ENCODE data around the gene TNMD.

The TNMD gene

DNA sequence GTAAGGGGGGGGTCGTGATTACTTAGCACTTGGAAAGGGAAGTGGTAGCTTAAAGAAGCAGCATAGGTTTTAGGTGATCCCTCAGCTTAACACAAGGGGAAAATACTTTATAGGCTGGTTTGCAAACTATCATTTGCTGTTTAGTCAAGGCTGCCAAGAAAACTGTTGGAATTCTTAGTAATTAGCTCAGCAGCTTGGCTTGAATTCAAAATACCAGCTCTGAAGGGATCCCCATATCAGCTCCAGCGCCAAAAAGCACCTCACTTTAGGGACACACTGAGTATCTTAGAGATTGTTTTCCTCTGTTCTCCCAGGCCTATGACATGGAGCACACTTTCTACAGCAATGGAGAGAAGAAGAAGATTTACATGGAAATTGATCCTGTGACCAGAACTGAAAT, 8.8 kb downstream of the TNMD start:
- no peaks in the 10 kb centered on the region for H3K36me3 ChIP-seq (replicated peaks)
- no peaks in the 10 kb centered on the region for H3K27me3 ChIP-seq (replicated peaks)
- in situ Hi-C loops (cut with HindIII; ENCODE audit: low pct_ligation_motif_present, low sequenced_read_pairs), result no loop called here
- no peak for TF ChIP-seq CTCF (IDR thresholded peaks at IDR 0.05; ENCODE audit: low read depth, low read length, missing control alignments)
- DNase-seq, result no peak
- H3K4me3 ChIP-seq (ENCODE audit: low read depth, low read length), result no peak overlapping the region
- H3K27ac ChIP-seq, result no peak overlapping the region

GRCh38 chrX:100596601-100597000, 11.9 kb downstream of the TNMD start:
- TF ChIP-seq CTCF (IDR thresholded peaks at IDR 0.05; ENCODE audit: low read depth, low read length, missing control alignments), result no peak
- DNase-seq, result no peak
- in situ Hi-C loops (cut with HindIII; ENCODE audit: low pct_ligation_motif_present, low sequenced_read_pairs), result no loop called here
- H3K27me3 ChIP-seq (replicated peaks), result no peaks in the 10 kb centered on the region
- H3K4me3 ChIP-seq (ENCODE audit: low read depth, low read length), result no peak overlapping the region
- H3K36me3 ChIP-seq (replicated peaks), result no peaks in the 10 kb centered on the region
- no peak overlapping the region for H3K27ac ChIP-seq

GRCh38 chrX:100599456-100599855, 14.7 kb downstream of the TNMD start:
- TF ChIP-seq CTCF (IDR thresholded peaks at IDR 0.05; ENCODE audit: low read depth, low read length, missing control alignments), result no peak
- no peak for DNase-seq
- Histone ChIP-seq H3K27ac (no peak overlapping the region), H3K4me3 (ENCODE audit: low read depth, low read length) (no peak overlapping the region), H3K27me3 (replicated peaks) (no peaks in the 10 kb centered on the region), H3K36me3 (replicated peaks) (no peaks in the 10 kb centered on the region)
- in situ Hi-C loops (cut with HindIII; ENCODE audit: low pct_ligation_motif_present, low sequenced_read_pairs), result no loop called here

DNA sequence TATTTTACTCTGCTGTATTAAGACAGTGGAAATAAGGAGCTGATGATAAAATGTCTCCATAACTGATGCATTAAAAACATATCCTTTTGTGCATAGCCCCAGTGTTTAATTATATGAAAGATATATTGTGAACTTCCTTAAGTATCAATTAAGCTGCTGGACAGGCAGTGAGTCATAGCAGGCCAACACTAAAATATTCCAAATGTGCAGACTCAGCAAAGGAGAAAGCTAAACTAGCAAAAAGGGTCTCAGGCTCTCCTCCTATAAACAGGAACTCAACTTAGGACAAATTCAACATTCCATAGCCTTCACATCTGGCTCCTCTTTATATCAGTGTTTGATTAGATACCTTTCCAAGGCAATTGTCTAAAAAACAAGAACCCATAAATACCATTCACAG, 15.6 kb downstream of the TNMD start:
- no peak overlapping the region for H3K4me3 ChIP-seq (ENCODE audit: low read depth, low read length)
- in situ Hi-C loops (cut with HindIII; ENCODE audit: low pct_ligation_motif_present, low sequenced_read_pairs), result no loop called here
- no peak overlapping the region for H3K27ac ChIP-seq
- H3K36me3 ChIP-seq (replicated peaks), result no peaks in the 10 kb centered on the region
- no peak for DNase-seq
- TF ChIP-seq CTCF (IDR thresholded peaks at IDR 0.05; ENCODE audit: low read depth, low read length, missing control alignments), result no peak
- H3K27me3 ChIP-seq (replicated peaks), result no peaks in the 10 kb centered on the region

DNA sequence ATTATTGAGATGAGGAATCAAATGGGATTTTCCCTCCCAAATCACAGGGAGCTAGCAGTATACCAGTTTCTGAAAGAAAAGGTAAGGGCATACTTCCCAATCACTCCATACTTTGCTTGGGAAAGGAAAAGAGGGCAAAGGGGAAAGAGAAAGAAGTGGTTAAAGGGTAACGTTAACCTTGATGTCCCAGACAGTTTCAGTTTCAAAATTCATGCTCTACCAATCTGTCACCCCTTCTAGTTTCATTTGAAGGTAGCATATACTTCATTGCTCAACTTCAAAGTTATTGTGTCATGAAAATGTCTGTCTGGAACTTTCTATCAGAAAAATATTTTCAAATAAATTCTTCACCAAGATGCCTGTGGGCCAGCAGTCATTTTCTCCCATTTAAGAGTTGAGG, 16.0 kb downstream of the TNMD start:
- Histone ChIP-seq H3K4me3 (ENCODE audit: low read depth, low read length) (no peak overlapping the region), H3K27ac (no peak overlapping the region), H3K27me3 (replicated peaks) (no peaks in the 10 kb centered on the region), H3K36me3 (replicated peaks) (no peaks in the 10 kb centered on the region)
- no peak for DNase-seq
- in situ Hi-C loops (cut with HindIII; ENCODE audit: low pct_ligation_motif_present, low sequenced_read_pairs), result no loop called here
- TF ChIP-seq CTCF (IDR thresholded peaks at IDR 0.05; ENCODE audit: low read depth, low read length, missing control alignments), result no peak

- H3K36me3 ChIP-seq (replicated peaks), result no peaks in the 10 kb centered on the region
- H3K27ac ChIP-seq, result no peak overlapping the region
- no peak for TF ChIP-seq CTCF (IDR thresholded peaks at IDR 0.05; ENCODE audit: low read depth, low read length, missing control alignments)
- H3K4me3 ChIP-seq (ENCODE audit: low read depth, low read length), result no peak overlapping the region
- DNase-seq, result no peak
- in situ Hi-C loops (cut with HindIII; ENCODE audit: low pct_ligation_motif_present, low sequenced_read_pairs), result no loop called here
- no peaks in the 10 kb centered on the region for H3K27me3 ChIP-seq (replicated peaks)
These were observed 22.0 kb downstream of the TNMD start for GRCh38 chrX:100606753-100607152.

Measured in brain microvascular endothelial cell (primary cell).